Mammary epithelial cell (primary cell): ENCODE results near the gene FTH1.

Experiments
- CTCF ChIP-seq, 2 donors: IDR thresholded peaks in 1 of 2; conservative IDR thresholded peaks in 1 of 2; 2 replicates each; pipeline ENCODE4 v1.5.1; 2011 to 2012; ENCODE audit warnings: inconsistent platforms in 2 of 2, low read length in 2 of 2, mild to moderate bottlenecking in 2 of 2, control low read depth in 1 of 2, low read depth in 1 of 2; ENCODE audit not compliant: insufficient read depth in 1 of 2; ENCODE audit errors: extremely low read depth in 1 of 2
- EZH2 ChIP-seq: IDR thresholded peaks from 2 replicates; pipeline ENCODE4 v1.6.1; 2012; ENCODE audit warnings: low read length, inconsistent platforms, borderline replicate concordance

GRCh38 chr11:61969391-61969758 is 1.9 kb upstream of the FTH1 start:
- TF ChIP-seq CTCF (conservative IDR thresholded peaks at IDR 0.05 in 1 of 2, IDR thresholded peaks at IDR 0.05 in 1 of 2; ENCODE audit: extremely low read depth in 1 of 2, insufficient read depth in 1 of 2, low read depth in 1 of 2, low read length in 2 of 2) = no peak
- no peak for TF ChIP-seq EZH2
